HCEC 1CT (cell line): ENCODE measurements around the gene GMPR.

ENCODE experiments used
- DNase-seq: peaks from one replicate; pipeline ENCODE4 v3.0.0-alpha.2; 2017

Gene GMPR

GRCh38 chr6:16333580-16333979, 95.2 kb downstream of the GMPR start:
- peak; percentile 55 for DNase-seq

- peak; percentile 95 for DNase-seq
Measured at GRCh38 chr6:16334671-16335070, 96.3 kb downstream of the GMPR start.

GRCh38 chr6:16335176-16335575, 96.8 kb downstream of the GMPR start:
- DNase-seq: no peak

GRCh38 chr6:16336056-16336818, 97.8 kb downstream of the GMPR start:
- DNase-seq: no peak

- no peak for DNase-seq
Measured at GRCh38 chr6:16336911-16337294, 98.5 kb downstream of the GMPR start.

GRCh38 chr6:16337295-16337975, 99.0 kb downstream of the GMPR start:
- peak; percentile 94 for DNase-seq

GRCh38 chr6:16338577-16339264, 100.3 kb downstream of the GMPR start:
- DNase-seq: peak; percentile 99

GRCh38 chr6:16339265-16339587, 100.8 kb downstream of the GMPR start:
- no peak for DNase-seq

GRCh38 chr6:16343593-16343992, 105.2 kb downstream of the GMPR start:
- DNase-seq: no peak

GRCh38 chr6:16344756-16345155, 106.4 kb downstream of the GMPR start:
- DNase-seq: no peak
